Stomach (tissue), 4 donors: ENCODE data around the gene PTGER3.

Experiments
- EP300 ChIP-seq: sonication (generic); formaldehyde crosslinking; IDR thresholded peaks from one replicate; pipeline ENCODE4 v1.6.1; 2017; ENCODE audit warnings: antibody characterized with exemption
- TF ChIP-seq, protein P1 (sequence below), 7 experiments: fragments of 450-650 bp in 4 of 7; fragments of 200-600 bp in 3 of 7; sonication (generic) in 3 of 7; IDR thresholded peaks; one replicate each; pipeline ENCODE4 v1.5.1; 2016 to 2019; ENCODE audit warnings: antibody characterized with exemption in 7 of 7, control low read depth in 2 of 7, mild to moderate bottlenecking in 1 of 7

DNA sequence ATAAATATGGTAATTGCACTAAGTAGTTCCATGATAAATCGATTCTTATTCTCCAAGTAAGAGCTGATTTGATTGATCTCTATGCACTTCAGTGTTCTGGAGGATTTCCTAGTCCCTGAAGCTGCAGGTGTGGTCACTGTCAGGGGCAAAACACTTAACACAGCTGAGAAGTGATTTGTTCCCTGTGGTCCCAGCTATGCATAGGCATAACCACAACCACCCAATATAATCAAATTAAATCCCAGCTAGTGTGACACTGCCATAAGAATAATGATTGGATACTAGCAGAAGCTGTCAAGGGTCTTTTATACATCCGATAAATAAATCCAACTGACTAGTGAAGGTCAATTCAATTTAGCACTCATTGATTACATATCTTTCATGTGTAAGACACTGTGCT is 60.1 kb downstream of the PTGER3 start:
- TF ChIP-seq, protein P1, sequence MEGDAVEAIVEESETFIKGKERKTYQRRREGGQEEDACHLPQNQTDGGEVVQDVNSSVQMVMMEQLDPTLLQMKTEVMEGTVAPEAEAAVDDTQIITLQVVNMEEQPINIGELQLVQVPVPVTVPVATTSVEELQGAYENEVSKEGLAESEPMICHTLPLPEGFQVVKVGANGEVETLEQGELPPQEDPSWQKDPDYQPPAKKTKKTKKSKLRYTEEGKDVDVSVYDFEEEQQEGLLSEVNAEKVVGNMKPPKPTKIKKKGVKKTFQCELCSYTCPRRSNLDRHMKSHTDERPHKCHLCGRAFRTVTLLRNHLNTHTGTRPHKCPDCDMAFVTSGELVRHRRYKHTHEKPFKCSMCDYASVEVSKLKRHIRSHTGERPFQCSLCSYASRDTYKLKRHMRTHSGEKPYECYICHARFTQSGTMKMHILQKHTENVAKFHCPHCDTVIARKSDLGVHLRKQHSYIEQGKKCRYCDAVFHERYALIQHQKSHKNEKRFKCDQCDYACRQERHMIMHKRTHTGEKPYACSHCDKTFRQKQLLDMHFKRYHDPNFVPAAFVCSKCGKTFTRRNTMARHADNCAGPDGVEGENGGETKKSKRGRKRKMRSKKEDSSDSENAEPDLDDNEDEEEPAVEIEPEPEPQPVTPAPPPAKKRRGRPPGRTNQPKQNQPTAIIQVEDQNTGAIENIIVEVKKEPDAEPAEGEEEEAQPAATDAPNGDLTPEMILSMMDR (IDR thresholded peaks at IDR 0.05): no peak
- TF ChIP-seq EP300: no peak
